K562 (cell line): Measurements from ENCODE around the gene PI4KA. TPM values are rescaled to one million over a fixed set of nuclear protein-coding genes. Genes with fewer than 3 reads are reported as not detected.

ENCODE experiments used
- BRCA1 ChIP-seq, 2 experiments: fragments of 450-650 bp in 1 of 2; sonication (generic) in 1 of 2; formaldehyde crosslinking in 1 of 2; IDR thresholded peaks; 2 replicates each; pipeline versions ENCODE4 v1.5.0 to v1.6.1; 2017 to 2020; ENCODE audit warnings: mild to moderate bottlenecking in 1 of 2, missing genetic modification reagents in 1 of 2
- CHD2 ChIP-seq: IDR thresholded peaks from 2 replicates; pipeline ENCODE4 v1.6.1; 2011; ENCODE audit warnings: low read depth, low read length
- HIVEP1 ChIP-seq: fragments of 250-450 bp; sonication (Bioruptor Pico); IDR thresholded peaks from 2 replicates; pipeline ENCODE4 v1.4.0; 2020; ENCODE audit warnings: mild to moderate bottlenecking
- JUN ChIP-seq, 2 experiments: sonication (generic) in 1 of 2; formaldehyde crosslinking in 1 of 2; IDR thresholded peaks; 2 replicates each; pipeline versions ENCODE4 v1.6.1 to v1.8.0; 2012 to 2022; ENCODE audit warnings: borderline replicate concordance in 2 of 2, mild to moderate bottlenecking in 2 of 2, improper control_type of control experiment in 1 of 2, low read depth in 1 of 2, low read length in 1 of 2, missing genetic modification reagents in 1 of 2
- MAZ ChIP-seq, 2 experiments: fragments of 450-650 bp in 1 of 2; sonication (generic) in 1 of 2; formaldehyde crosslinking; IDR thresholded peaks in 1 of 2; conservative IDR thresholded peaks in 1 of 2; 2 replicates each; pipeline versions ENCODE4 v1.4.0 to v1.5.0; 2020; ENCODE audit warnings: mild to moderate bottlenecking in 1 of 2, missing genetic modification reagents in 1 of 2
- POLR2G ChIP-seq: fragments of 200-400 bp; formaldehyde crosslinking; IDR thresholded peaks from 2 replicates; pipeline ENCODE4 v1.6.1; 2017; ENCODE audit warnings: low read depth, mild to moderate bottlenecking, antibody characterized with exemption, low read length, moderate library complexity
- PRMT5 ChIP-seq: sonication (generic); formaldehyde crosslinking; IDR thresholded peaks from 2 replicates; pipeline ENCODE4 v1.5.0; 2020; ENCODE audit warnings: missing genetic modification reagents
- RBM22 ChIP-seq: fragments of 200-400 bp; formaldehyde crosslinking; IDR thresholded peaks from 2 replicates; pipeline ENCODE4 v1.6.1; 2018; ENCODE audit warnings: low read length, low read depth; ENCODE audit not compliant: poor library complexity, severe bottlenecking
- SIN3A ChIP-seq, 2 experiments: fragments of 150-350 bp in 1 of 2; IDR thresholded peaks; 2 replicates each; pipeline ENCODE4 v1.6.1; 2011 to 2016; ENCODE audit warnings: borderline replicate concordance in 2 of 2, low read depth in 2 of 2, low read length in 2 of 2, mild to moderate bottlenecking in 2 of 2, moderate library complexity in 2 of 2; ENCODE audit not compliant: control insufficient read depth in 1 of 2
- TEAD4 ChIP-seq, 2 experiments: sonication (generic) in 1 of 2; formaldehyde crosslinking in 1 of 2; IDR thresholded peaks; 2 replicates each; pipeline versions ENCODE4 v1.6.1 to v1.8.0; 2012 to 2022; ENCODE audit warnings: borderline replicate concordance in 1 of 2, inconsistent platforms in 1 of 2, low read length in 1 of 2, mild to moderate bottlenecking in 1 of 2, missing genetic modification reagents in 1 of 2
- ZNF124 ChIP-seq: sonication (generic); formaldehyde crosslinking; IDR thresholded peaks from 2 replicates; pipeline ENCODE4 v1.8.1; 2022; ENCODE audit warnings: missing genetic modification reagents
- ZNF143 ChIP-seq: sonication (generic); formaldehyde crosslinking; IDR thresholded peaks from 2 replicates; pipeline ENCODE4 v1.9.0; 2022; ENCODE audit warnings: mild to moderate bottlenecking, missing genetic modification reagents
- ZNF384 ChIP-seq: IDR thresholded peaks from 2 replicates; pipeline ENCODE4 v1.6.1; 2012; ENCODE audit warnings: low read depth, low read length, improper control_type of control experiment
- ZNF583 ChIP-seq: fragments of 250-450 bp; sonication (Bioruptor Pico); IDR thresholded peaks from 2 replicates; pipeline ENCODE4 v1.4.0; 2020
- polyA plus RNA-seq, 8 experiments: library from polyadenylated mRNA; depleted of rRNA in 4 of 8; stranded (reverse) in 5 of 8; unstranded in 3 of 8; fragments of >200 nt; fragmentation: Nextera tagmentation in 2 of 8; fragmentation: Illumina TruSeq in 1 of 8; extraction: Ambion mirVana in 2 of 8; extraction: Trizol in 1 of 8; gene quantifications; 2 replicates each; pipeline versions ENCODE4 v1.2.1 to v1.2.3, GENCODE V29; 2011 to 2014; ENCODE audit warnings: inconsistent platforms in 1 of 8, missing spikeins in 1 of 8
- total RNA-seq, 7 experiments: library from RNA; depleted of rRNA in 6 of 7; stranded (reverse); fragments of >200 nt in 6 of 7; fragmentation: Illumina TruSeq in 2 of 7; extraction: Trizol in 2 of 7; gene quantifications; 2 replicates each; pipeline versions ENCODE4 v1.2.1 to v1.2.3, GENCODE V29; 2011 to 2021; ENCODE audit warnings: low replicate concordance in 1 of 7
- TF ChIP-seq, protein P1 (sequence below): fragments of 450-650 bp; formaldehyde crosslinking; IDR thresholded peaks from 2 replicates; pipeline ENCODE4 v1.4.0; 2020; ENCODE audit warnings: mild to moderate bottlenecking, mixed read lengths
- TF ChIP-seq, protein P2 (sequence below): fragments of 250-450 bp; sonication (Bioruptor Pico); IDR thresholded peaks from 2 replicates; pipeline ENCODE4 v1.8.0; 2022; ENCODE audit warnings: inconsistent platforms, mild to moderate bottlenecking, moderate library complexity, borderline replicate concordance
- TF ChIP-seq, protein P3 (sequence below): fragments of 450-650 bp; IDR thresholded peaks from 2 replicates; pipeline ENCODE4 v1.6.1; 2014; ENCODE audit warnings: low read depth, mild to moderate bottlenecking, moderate library complexity, borderline replicate concordance
- TF ChIP-seq, protein P4 (sequence below): sonication (generic); formaldehyde crosslinking; IDR thresholded peaks from 2 replicates; pipeline ENCODE4 v1.9.0; 2022; ENCODE audit warnings: mild to moderate bottlenecking, missing genetic modification reagents

Gene PI4KA
- total and polyA plus RNA-seq, 9 of the 15 experiments (the other 6 are each of a cell fraction or from before 2014, with no cell fraction given), result 7.3 to 187 (median 84.7) TPM

DNA sequence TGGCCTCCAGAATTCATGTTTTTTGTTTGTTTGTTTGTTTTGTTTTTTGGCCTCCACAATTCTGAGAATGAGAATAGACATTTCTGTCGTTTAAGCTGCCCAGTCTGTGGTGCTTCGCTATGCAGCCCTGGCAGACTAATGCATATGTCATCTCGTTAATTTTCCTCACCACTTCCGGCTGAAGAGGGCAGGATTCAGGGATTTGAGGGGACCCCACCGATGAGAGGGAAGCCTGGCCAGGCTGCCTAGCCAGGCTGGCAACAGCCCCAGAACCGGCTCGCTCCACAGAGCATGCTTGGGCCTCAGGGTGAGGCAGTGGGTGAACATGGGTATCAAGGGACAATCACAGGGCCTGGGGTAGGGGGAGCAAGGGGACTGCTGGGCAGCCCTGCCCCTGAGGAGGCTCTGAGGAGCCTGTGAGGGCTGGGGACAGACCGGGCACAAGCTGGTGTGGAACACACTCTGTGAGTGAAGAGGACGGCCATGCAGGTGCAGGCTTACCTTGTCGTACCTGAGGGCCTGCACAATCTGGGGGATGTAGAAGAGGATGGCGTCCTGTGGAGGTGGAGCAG, 132.5 kb downstream of the PI4KA start (continued):
- TF ChIP-seq TEAD4 (IDR thresholded peaks at IDR 0.05; ENCODE audit: low read length) (no peak), TEAD4 (CRISPR knock-in tag; IDR thresholded peaks at IDR 0.05; ENCODE audit: borderline replicate concordance) (peak; percentile 54; the same call in 1 of the 2 replicates), CHD2 (no peak), ZNF143 (peak; percentile 58; the same call in 1 of the 2 replicates), SIN3A (IDR thresholded peaks at IDR 0.05; ENCODE audit: borderline replicate concordance in 2 of 2, control insufficient read depth in 1 of 2, low read depth in 2 of 2, low read length in 2 of 2) (0 out of 4 replicates have a peak, but pooled peaks of 1 of the 2 experiments have one; percentile 42), HIVEP1 (CRISPR knock-in tag) (peak; percentile 33; the same call in 1 of the 2 replicates), ZNF583 (CRISPR knock-in tag) (0 out of 2 replicates have a peak, but pooled peaks have one; percentile 24), ZNF124 (0 out of 2 replicates have a peak, but pooled peaks have one; percentile 56), JUN (IDR thresholded peaks at IDR 0.05; ENCODE audit: borderline replicate concordance, low read depth, low read length) (no peak), JUN (CRISPR knock-in tag; IDR thresholded peaks at IDR 0.05; ENCODE audit: borderline replicate concordance) (0 out of 2 replicates have a peak, but pooled peaks have one; percentile 20), MAZ (CRISPR knock-in tag; conservative IDR thresholded peaks at IDR 0.05 in 1 of 2, IDR thresholded peaks at IDR 0.05 in 1 of 2) (0 out of 4 replicates have a peak, but pooled peaks of 1 of the 2 experiments have one; percentile 34), PRMT5 (CRISPR knock-in tag) (0 out of 2 replicates have a peak, but pooled peaks have one; percentile 41), RBM22 (peak; percentile 32), BRCA1 (IDR thresholded peaks at IDR 0.05) (no peak), BRCA1 (CRISPR knock-in tag; IDR thresholded peaks at IDR 0.05) (0 out of 2 replicates have a peak, but pooled peaks have one; percentile 18), ZNF384 (no peak), POLR2G (peak; percentile 31; the same call in 1 of the 2 replicates)
- TF ChIP-seq, protein P1, sequence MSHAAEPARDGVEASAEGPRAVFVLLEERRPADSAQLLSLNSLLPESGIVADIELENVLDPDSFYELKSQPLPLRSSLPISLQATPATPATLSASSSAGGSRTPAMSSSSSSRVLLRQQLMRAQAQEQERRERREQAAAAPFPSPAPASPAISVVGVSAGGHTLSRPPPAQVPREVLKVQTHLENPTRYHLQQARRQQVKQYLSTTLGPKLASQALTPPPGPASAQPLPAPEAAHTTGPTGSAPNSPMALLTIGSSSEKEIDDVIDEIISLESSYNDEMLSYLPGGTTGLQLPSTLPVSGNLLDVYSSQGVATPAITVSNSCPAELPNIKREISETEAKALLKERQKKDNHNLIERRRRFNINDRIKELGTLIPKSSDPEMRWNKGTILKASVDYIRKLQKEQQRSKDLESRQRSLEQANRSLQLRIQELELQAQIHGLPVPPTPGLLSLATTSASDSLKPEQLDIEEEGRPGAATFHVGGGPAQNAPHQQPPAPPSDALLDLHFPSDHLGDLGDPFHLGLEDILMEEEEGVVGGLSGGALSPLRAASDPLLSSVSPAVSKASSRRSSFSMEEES (CRISPR knock-in tag), result 0 out of 2 replicates have a peak, but pooled peaks have one; percentile 4
- TF ChIP-seq, protein P2, sequence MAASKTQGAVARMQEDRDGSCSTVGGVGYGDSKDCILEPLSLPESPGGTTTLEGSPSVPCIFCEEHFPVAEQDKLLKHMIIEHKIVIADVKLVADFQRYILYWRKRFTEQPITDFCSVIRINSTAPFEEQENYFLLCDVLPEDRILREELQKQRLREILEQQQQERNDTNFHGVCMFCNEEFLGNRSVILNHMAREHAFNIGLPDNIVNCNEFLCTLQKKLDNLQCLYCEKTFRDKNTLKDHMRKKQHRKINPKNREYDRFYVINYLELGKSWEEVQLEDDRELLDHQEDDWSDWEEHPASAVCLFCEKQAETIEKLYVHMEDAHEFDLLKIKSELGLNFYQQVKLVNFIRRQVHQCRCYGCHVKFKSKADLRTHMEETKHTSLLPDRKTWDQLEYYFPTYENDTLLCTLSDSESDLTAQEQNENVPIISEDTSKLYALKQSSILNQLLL, result 0 out of 2 replicates have a peak, but pooled peaks have one; percentile 14
- TF ChIP-seq, protein P3, sequence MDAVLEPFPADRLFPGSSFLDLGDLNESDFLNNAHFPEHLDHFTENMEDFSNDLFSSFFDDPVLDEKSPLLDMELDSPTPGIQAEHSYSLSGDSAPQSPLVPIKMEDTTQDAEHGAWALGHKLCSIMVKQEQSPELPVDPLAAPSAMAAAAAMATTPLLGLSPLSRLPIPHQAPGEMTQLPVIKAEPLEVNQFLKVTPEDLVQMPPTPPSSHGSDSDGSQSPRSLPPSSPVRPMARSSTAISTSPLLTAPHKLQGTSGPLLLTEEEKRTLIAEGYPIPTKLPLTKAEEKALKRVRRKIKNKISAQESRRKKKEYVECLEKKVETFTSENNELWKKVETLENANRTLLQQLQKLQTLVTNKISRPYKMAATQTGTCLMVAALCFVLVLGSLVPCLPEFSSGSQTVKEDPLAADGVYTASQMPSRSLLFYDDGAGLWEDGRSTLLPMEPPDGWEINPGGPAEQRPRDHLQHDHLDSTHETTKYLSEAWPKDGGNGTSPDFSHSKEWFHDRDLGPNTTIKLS, result no peak
- TF ChIP-seq, protein P4, sequence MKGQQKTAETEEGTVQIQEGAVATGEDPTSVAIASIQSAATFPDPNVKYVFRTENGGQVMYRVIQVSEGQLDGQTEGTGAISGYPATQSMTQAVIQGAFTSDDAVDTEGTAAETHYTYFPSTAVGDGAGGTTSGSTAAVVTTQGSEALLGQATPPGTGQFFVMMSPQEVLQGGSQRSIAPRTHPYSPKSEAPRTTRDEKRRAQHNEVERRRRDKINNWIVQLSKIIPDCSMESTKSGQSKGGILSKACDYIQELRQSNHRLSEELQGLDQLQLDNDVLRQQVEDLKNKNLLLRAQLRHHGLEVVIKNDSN (CRISPR knock-in tag), result peak; percentile 34; the same call in 1 of the 2 replicates
